Right ventricle myocardium inferior (tissue), 1 donor: ENCODE results near the gene LCP2. TPM values are rescaled to one million over a fixed set of nuclear protein-coding genes. Genes with fewer than 3 reads are reported as not detected.

Experiments used
- ATAC-seq: fragments of 200-7000 bp; cut with Tn5 transposase; one replicate; pipeline ENCODE4 v1.9.1; 2020; ENCODE audit warnings: mild to moderate bottlenecking, moderate library complexity
- DNase-seq: peaks from one replicate; pipeline ENCODE4 v3.0.0; 2021; ENCODE audit errors: missing footprints
- intact Hi-C: fragments of 100-400 bp; cut with DNase I; formaldehyde crosslinking; loops from one replicate; pipeline ENCODE4 v1.11.0; 2022
- total RNA-seq: library from RNA; stranded (reverse); fragmentation: NEBNext Ultra II Directional; extraction: Animal tissue kit (Norgen Biotek cat#: 25700); gene quantifications from one replicate; pipeline ENCODE4 v1.2.1, GENCODE V29; 2021
- donor health status: DM: no; HTN: yes; CAD: no; lungs with severe emphysema.

The LCP2 gene
- total RNA-seq, 1 donor from 2014 or later = 6.7 TPM

GRCh38 chr5:170235876-170236864, 61.4 kb downstream of the LCP2 start:
- ATAC-seq = no peak
- intact Hi-C loops = no loop called here
- no peak for DNase-seq

DNA sequence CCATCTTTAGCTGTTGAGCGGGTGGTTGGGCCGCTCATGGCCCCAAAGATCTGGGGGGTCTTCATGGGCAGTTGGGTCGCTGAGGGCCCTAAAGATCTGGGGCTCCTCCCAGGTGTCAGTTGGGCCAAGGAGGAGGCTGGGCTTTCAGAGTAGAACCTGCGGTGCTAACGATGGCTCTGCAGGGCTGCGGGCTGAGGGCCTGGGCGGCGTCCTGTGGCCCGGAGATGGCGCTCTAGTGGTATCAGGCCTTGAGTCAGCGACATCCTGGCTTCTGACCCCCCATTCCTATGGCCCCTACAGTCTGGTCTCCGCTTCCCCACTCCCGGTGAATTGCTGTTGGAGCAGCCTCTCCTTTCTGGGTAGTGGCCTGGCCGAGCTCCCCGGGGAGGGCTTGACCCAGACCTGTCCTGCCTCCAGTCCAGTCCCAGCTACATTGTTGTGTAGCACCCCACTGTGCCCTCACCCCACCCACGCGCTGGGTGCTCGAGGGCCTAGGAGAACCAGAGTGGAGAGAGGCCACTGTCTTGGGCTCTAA, 64.2 kb downstream of the LCP2 start:
- intact Hi-C loops = no loop called here
- ATAC-seq (no peak), DNase-seq (no peak)

GRCh38 chr5:170232786-170233185, 64.8 kb downstream of the LCP2 start, which contains the start of gene C5orf58:
Gene C5orf58 (plus strand): TSS chr5:170232985. CDS start chr5:170234977, 1,992 bp downstream.
- ATAC-seq (no peak), DNase-seq (no peak)
- intact Hi-C loops = no loop called here

DNA sequence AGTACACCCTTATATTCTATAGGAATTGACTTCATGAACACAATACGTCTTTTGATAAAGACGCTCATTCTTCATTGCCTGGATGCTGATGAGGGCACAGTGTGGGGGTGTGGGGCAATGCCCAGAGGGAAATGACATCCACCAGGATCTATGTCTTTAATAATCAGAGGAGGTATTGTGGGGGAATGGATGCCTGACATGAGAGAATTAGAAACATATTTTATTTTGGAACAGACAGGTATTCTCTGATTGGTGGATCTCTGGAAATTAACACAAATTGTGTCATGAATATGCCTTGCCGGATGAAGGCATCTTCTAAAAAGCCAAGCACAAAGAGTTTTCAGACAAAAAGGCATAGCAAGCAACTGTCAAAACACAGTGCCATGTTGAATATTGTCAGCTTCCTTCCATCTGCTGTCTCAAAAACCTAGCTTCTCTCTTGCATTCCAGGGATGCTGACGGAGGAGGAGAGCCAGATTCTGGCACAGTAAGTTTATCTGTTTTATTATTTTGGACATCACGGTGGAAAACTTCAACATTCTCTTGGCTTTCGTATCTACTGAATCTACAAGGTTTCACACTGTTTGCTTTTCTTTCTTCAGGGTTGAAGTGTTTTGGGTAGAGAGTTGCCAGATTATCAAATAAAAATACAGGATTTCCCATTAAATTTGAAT, 68.7 kb downstream of the LCP2 start:
- intact Hi-C loops = loop anchor here (5.0 kb wide), 2 partner anchors 118 to 403 kb away; no protein-coding TSS in a partner anchor
- DNase-seq (no peak), ATAC-seq (no peak)

- ATAC-seq (peak; percentile 52), DNase-seq (no peak)
- intact Hi-C loops = loop anchor here (1.0 to 5.0 kb wide), 3 partner anchors 121 to 406 kb away; no protein-coding TSS in a partner anchor
Measured at GRCh38 chr5:170226661-170227060, 70.9 kb downstream of the LCP2 start.

GRCh38 chr5:170226129-170226615, 71.4 kb downstream of the LCP2 start:
- intact Hi-C loops = loop anchor here (1.0 to 5.0 kb wide), 3 partner anchors 121 to 406 kb away; no protein-coding TSS in a partner anchor
- ATAC-seq (no peak), DNase-seq (no peak)

DNA sequence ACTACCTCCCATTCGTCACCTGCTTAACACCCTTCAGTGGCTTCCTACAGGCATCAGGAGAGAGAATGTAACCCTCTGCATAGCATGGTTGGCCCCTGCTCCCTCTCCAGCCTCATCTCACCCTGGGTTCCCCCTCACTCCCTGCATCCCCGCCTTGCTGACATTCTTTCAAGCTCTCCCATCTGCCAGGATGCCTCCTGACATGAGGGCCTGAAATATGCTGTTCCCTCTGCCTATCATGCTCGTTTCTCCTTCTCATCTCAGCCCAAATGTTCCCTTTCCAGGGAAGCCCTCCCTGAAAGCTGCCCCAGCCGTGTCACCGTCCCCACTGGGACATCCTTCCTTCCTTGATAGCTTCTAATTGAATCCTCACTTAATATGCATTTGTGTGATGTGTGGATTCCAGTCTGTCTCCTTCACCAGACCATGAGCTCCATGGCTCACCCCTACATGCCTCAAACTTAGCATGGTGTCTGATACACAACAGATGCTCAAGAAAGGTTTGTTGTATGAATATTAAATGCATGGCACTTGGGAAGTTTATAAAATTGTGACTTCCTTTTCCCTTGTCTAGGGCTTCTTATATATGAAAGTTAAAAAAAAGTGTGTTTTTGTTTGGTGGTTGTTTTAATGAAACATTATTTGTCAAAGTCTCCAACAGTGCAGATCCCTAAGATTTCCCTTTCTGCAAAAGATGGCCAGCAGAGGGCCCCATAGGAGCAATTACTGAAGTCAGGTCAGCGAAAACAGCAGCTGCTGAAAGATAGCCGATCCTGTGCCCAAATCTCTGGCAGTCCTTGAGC, 72.0 kb downstream of the LCP2 start:
- intact Hi-C loops = loop anchor here (1.0 to 5.0 kb wide), 4 partner anchors 41 to 407 kb away; no protein-coding TSS in a partner anchor
- peak; percentile 82 for DNase-seq

DNA sequence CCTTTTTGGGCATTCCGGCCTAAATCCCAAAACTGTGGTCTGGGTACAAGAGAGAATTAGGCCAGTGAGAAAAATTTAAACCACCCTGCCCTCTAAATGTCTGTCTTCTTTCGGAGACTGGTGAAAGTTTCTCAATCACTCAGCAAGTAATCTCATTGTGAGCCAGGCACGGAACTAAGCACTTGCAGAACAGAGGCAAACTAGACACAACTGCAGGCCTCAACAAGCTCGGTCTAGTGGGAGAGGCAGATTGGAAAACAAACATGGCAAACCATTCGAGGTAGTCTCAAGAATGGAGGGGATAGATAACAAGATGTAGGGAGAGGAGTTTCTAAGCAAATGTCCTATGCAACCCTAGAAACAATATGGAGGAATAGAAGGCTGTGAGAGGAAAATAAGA, 73.7 kb downstream of the LCP2 start:
- intact Hi-C loops = loop anchor here (2.0 kb wide), 1 partner anchor 43 kb away; no protein-coding TSS in a partner anchor
- ATAC-seq = no peak
- DNase-seq = no peak

More for the DNA sequence above, 72.0 kb downstream of the LCP2 start:
- ATAC-seq = peak; percentile 80

DNA sequence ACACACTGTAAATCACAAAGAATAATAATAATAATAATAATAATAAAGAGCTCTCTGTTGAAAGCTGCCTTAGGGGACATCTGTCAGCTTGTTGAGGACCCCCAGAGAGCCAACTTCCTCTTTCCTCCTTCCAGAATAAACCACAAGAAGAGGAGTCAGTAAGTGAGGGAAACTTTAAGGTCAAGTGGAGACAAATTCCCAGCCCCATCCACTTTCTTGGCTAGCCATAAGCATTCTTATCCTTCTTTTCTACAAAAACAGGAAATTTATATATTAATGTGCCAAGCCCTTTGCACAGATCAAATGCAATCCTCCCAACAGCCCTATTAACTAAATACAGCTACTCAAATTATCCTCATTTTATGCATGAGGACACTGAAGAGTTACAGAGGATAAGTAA, 74.2 kb downstream of the LCP2 start:
- intact Hi-C loops = no loop called here
- ATAC-seq = peak; percentile 45
- DNase-seq = no peak

- ATAC-seq = peak; percentile 35
- intact Hi-C loops = no loop called here
Measured at GRCh38 chr5:170221327-170221741, 76.2 kb downstream of the LCP2 start.

GRCh38 chr5:170220191-170220590, 77.4 kb downstream of the LCP2 start:
- no peak for ATAC-seq
- no peak for DNase-seq
- intact Hi-C loops = no loop called here

More at GRCh38 chr5:170221327-170221741, 76.2 kb downstream of the LCP2 start:
- no peak for DNase-seq

GRCh38 chr5:170219615-170220014, 78.0 kb downstream of the LCP2 start:
- intact Hi-C loops = no loop called here
- ATAC-seq (no peak), DNase-seq (no peak)

- DNase-seq (no peak), ATAC-seq (no peak)
- intact Hi-C loops = no loop called here
Measured at GRCh38 chr5:170218726-170219125, 78.9 kb downstream of the LCP2 start.

GRCh38 chr5:170217831-170218230, 79.7 kb downstream of the LCP2 start:
- intact Hi-C loops = no loop called here
- DNase-seq = no peak
- ATAC-seq = no peak

DNA sequence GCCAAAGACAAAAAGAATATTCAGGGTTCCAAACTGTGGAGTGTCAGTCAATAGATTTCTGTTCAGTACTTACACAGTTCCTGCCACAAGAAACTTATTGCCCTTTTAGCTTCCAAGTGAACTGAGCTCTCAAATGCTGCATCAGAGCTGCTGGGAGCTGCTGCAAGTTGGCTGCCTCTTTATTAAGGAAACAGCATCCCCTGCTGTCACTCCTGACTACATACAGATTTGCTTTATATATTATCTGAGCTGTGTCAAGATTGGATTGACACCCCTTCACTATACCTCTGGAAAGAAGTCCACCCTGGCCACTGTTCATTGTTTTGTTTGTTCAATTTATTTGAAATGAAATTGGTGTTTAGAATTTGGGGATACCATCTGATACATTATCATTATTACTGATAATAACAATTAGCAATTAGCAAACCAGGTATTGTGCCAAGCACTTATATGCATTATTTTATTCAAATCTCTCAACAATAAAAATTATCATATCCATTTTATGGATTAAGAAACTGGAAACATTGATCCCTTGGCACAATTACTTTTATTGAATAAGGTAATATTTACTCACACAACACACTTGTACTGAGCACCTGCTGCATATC, 81.2 kb downstream of the LCP2 start:
- intact Hi-C loops = no loop called here
- ATAC-seq (no peak), DNase-seq (no peak)

GRCh38 chr5:170211575-170212334, 85.8 kb downstream of the LCP2 start:
- no peak for DNase-seq
- intact Hi-C loops = no loop called here
- no peak for ATAC-seq

DNA sequence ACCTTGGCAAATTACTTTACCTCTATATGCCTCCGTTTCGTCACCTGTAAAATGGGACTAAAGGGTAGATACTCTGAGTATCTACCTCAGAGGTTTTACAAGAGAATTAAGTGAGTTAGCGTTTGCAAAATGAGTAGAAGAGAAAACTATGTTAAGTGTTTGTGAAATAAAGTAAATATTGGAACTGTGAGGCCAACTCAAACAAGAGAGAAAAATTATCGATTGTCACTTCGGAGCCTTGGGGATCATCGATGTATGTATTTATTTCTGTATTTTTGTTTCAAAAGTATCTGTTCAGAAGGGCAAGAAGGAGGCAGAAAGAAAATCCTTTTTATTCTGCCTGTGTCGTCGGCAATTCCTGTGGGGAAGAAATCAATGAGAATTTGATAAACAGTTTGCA, 90.6 kb downstream of the LCP2 start:
- DNase-seq (no peak), ATAC-seq (no peak)
- intact Hi-C loops = no loop called here
